ENCODE data around the gene GGTLC1.

DNA sequence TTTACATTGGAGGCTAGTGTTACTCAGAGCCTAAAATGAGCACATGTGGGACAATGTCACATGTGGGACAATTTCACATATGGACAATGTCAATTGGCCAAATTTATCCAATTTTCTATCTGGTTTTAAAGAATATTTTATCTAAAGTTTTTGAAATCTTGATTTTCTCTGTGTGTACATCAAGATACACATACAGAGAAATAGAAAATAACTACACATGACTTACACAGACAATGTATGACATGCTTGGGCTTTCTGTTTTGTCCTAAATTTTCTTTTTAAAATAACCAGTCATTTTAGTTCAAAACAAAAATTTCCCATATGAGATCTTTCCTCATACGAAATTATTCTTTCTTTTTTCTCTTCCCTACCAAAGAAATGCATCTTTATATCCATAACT is 24.6 kb downstream of the GGTLC1 start:
- TF ChIP-seq, protein P1, sequence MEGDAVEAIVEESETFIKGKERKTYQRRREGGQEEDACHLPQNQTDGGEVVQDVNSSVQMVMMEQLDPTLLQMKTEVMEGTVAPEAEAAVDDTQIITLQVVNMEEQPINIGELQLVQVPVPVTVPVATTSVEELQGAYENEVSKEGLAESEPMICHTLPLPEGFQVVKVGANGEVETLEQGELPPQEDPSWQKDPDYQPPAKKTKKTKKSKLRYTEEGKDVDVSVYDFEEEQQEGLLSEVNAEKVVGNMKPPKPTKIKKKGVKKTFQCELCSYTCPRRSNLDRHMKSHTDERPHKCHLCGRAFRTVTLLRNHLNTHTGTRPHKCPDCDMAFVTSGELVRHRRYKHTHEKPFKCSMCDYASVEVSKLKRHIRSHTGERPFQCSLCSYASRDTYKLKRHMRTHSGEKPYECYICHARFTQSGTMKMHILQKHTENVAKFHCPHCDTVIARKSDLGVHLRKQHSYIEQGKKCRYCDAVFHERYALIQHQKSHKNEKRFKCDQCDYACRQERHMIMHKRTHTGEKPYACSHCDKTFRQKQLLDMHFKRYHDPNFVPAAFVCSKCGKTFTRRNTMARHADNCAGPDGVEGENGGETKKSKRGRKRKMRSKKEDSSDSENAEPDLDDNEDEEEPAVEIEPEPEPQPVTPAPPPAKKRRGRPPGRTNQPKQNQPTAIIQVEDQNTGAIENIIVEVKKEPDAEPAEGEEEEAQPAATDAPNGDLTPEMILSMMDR (IDR thresholded peaks at IDR 0.05), result no peak
- TF ChIP-seq POLR2A (IDR thresholded peaks at IDR 0.05), result no peak

Measured in thyroid gland (tissue), 4 donors.